GM21737 (cell line): ENCODE results near the gene MGAT5.
A peak's percentile ranks its signal among the peaks of the same experiment; 100 is the strongest.

Experiments used
- ATAC-seq: cut with Tn5 transposase; IDR thresholded peaks from one replicate; pipeline ENCODE4 v1.9.1; 2021; ENCODE audit warnings: mild to moderate bottlenecking, moderate library complexity; ENCODE audit not compliant: unreplicated experiment

The MGAT5 gene

GRCh38 chr2:134230885-134231284 lies 23.0 kb upstream of the MGAT5 start:
- no peak for ATAC-seq

DNA sequence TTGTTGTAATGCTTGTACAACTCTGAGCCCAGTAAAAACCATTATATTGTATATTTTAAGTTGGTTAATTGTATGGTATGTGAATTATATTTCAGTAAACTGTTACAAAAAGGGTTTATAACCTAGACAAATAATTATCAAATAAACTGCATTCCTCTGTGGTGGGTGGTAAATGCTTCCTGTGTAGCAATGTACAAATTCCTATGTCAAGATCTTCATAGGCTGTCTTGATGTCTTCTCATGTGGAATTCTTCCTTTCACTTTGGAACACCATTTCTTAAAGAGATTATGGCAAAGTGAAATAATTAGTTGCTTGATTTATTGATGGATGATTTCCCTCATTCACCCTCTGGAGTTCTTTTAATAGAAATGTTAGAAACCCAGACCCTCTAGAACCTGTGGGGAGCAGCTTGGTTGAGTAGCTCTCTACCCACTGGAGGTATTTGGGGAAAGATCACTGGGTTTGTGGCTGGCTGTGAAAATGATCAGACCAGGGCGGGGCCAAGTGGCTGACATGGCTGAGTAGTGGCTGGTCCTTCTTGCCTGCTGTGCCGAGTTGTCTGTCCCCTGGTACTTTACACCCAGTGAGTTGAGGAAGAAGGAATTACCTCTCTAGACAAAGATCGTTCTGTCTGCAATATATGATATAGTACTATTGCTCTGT lies 22.4 kb upstream of the MGAT5 start:
- ATAC-seq, result no peak

- no peak for ATAC-seq
Observed at GRCh38 chr2:134231965-134232340, 21.9 kb upstream of the MGAT5 start.

DNA sequence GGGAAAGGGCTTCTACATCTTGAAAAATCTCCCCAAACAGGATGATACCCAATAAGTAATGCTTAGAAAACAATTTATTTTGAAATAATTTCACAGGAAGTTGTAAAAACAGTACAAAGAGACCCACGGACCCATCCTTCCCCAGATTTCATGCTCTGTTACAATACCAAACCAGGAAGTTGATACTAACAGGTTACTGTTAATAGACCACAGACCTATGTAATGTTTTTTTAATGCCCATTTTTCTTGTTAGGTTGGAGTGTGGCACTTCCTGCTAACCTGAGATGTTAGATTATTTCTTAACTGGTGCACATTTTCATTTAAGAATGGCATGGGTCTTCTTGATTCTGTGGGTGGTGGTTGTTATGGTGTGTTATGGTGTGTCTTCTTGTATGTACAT lies 21.4 kb upstream of the MGAT5 start:
- no peak for ATAC-seq

DNA sequence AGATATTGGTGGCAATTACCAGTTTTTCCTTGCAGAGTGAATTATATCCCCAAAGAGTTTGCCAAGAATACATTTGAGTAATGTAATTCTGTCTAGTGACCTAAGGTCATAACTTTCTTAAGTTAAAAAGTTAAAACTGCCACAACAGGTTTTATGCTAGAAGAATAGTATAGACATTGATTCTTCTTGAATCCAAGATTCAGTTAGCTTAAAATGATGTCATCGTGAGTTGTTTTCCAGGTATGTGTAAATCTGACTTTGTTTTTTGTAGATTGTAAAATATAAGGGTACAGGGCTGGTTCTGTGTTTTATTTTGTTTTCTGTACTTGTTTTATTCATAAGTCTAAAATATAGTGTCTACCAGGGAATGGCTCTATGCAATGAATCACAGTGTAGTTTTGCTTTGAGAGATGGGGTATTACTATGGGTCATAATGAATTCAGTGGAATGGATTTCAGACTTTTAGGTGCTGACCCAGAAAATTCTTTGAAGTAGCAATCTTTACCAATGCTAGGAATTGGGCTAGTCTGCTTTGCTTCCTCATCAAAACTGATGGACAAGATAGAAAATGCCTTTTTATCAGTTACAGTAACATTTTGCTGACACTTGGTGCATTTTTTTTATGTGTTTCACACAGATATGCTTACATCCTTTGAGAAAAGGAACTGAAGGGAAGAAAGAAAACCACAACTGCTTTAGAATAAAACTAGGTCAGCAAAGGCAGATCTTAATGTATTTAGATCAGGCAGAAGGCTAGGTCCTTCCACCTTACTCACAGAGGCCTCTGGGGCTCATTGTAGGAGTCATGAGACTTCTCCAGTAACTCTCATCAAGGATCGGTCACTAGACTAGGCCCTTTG lies 20.8 kb upstream of the MGAT5 start:
- ATAC-seq, result peak; percentile 43

- ATAC-seq, result peak; percentile 59
Observed at GRCh38 chr2:134233728-134234136, 20.1 kb upstream of the MGAT5 start.

GRCh38 chr2:134234535-134234934 lies 19.3 kb upstream of the MGAT5 start:
- ATAC-seq, result no peak

DNA sequence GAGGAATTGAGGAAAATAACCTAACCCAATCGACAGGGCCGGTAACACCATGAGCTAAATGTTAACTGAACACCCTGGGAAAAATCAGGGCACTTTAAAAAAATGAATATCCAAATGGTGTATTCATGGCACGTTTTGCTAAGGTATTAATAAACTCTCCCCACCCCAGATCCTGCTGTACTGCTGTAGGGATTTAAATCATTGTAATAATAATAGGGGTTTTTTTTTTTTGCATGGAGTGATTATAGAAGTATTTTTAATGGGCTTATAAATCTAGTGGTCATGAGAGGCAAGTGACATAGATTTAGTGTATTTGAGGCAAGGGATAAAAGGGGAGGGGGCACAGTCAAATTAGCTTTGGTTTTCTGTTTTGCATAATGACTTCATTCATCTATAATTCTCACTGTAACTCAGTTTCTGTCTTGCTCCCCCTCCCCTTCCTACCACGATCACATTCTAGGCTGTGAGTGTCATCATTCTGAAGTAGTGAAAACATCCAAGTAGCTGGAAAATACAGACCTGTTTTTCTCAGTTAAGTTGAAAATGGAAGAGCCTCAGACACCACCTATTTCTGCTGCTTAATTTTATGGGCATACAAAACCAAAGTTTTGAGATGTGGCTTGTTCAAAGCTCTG lies 18.2 kb upstream of the MGAT5 start:
- no peak for ATAC-seq

DNA sequence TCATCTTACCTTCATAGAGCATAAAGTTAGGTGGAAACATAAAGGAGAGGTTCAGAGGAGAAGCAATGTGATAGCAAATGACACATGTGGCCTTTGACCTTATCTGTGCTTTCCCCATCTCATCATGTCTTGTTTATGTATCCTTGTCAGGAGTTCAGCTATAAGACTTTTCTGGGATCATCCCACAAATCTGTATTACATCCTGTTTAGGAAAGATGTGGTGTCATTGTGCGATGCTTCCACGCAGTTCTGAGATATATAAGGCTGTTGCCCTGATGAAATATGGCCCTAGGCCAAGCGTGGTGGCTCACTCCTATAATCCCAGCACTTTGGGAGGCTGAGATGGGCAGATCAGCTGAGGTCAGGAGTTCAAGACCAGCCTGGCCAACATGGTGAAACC lies 15.5 kb upstream of the MGAT5 start:
- no peak for ATAC-seq

DNA sequence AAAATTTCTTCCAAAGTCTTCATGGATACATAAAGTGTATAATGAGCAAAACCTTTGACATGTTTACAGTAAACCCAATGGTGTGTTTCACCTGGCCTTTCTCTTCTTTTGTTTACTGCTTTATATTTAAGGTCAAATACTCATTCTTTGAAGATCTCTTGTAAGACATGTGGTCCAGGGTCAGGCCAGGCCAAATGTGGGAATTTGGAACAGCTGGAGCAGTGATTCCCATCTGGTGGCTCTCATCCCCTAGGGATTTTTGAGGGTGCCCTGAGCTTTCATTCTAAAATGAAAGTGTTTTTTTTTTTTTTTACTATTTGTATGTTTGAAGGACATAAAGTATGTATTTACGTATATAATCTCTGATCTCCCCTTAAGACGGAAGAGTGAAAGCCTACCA lies 13.8 kb upstream of the MGAT5 start:
- no peak for ATAC-seq

GRCh38 chr2:134241911-134242310 lies 12.0 kb upstream of the MGAT5 start:
- no peak for ATAC-seq

- no peak for ATAC-seq
Observed at GRCh38 chr2:134243244-134243643, 10.6 kb upstream of the MGAT5 start.

DNA sequence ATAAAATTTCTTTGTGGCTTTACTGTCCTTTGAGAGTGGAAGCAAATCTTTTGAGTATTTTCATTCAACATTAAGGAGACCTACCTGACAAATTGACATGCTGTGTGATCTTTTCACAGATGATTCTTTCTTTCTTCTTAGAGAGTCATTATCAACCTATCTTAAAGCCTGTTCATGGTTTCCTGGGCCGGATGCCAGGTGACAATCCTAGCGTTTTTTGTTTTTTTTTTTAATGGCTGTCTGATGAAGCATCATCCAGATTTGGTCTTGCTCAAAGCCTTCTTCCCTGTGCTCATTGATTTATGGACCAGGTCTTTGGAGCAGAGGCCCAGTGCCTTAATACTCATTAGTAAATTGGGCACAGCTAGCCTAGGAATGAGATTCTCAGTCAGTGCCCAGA lies 9.8 kb upstream of the MGAT5 start:
- ATAC-seq, result no peak

DNA sequence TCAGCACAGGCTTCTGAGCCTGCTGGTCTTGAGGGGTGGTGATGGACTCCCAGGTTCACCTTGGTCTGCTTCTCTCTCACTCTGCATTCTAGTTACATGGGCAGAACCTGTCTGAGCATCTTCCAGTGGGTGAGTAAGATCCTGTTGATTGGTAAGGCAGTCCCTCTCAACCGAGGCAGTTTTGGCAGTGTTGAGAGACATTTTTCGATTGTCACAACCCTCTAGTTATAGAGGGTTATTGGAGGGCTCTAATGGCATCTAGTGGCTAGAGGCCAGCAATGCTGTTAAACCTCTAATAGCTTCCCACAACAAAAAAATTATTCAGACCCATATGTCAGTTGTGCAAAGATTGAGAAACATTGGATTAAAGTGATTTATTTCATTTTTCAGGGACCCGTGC lies 9.3 kb upstream of the MGAT5 start:
- ATAC-seq, result no peak

DNA sequence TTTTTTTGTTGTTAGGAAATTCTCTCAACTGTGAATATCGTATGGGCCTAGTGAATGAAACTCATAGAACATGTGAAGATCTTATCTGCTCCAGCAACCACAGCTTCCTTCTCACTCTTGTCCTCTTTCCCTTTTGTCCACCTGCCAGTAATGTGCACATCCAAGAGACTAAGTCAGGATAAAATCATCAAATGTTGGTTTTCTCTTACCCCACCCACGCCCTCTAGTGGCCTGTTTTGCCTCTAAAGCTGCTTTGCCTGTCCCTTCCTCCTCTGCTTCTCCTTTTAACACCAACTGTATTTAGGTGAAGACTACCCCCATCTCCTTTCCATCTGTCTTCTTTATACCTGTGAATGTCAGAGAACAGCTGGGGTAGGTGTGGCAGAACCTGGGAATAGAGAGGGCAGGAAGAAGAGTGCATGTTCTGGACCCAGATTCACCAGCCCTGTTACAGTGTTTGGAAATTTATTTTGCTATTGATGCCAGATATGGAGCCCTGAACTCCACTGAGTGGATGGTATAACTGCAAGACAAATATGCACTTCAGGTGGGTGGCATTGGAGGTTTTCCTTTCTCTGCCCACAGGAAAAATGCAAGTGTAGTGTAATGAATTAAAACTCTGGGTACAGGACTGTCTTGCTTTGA lies 8.4 kb upstream of the MGAT5 start:
- no peak for ATAC-seq

DNA sequence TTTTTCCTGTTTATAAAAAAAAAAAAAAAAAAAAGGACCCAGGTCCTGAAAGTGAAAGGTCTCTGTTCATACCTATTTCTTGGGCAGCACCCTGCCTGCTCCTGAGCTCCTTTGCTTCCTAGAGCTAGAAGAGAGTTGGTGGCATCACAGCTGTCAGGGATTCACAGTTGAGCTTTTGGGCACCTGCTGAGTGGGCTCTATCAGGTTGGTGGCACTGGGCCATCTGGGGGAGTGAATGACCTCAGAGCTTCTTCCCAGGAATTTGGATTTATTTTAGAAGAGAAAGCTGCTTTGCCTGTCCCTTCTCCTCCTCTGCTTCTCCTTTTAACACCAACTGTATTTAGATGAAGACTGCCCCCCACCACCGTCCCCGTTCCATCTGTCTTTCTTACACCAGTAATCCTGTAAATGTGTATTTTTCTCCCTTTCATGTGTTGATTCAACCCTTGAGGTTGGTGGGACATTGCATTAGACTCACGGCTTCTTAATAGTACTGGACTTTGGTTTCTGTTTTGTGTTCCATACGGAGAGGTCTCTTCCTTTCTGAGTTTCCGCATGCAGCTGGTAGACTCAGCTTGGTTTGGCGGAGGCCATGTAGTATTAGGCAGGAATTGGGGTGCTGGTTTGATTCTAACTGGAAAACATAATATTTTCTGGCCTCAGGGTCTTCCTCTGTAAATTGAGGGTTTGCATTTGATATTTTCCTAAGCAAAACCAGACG lies 7.6 kb upstream of the MGAT5 start:
- no peak for ATAC-seq

GRCh38 chr2:134247679-134248078 lies 6.2 kb upstream of the MGAT5 start:
- peak; percentile 34 for ATAC-seq

GRCh38 chr2:134248913-134249312 lies 5.0 kb upstream of the MGAT5 start:
- no peak for ATAC-seq

DNA sequence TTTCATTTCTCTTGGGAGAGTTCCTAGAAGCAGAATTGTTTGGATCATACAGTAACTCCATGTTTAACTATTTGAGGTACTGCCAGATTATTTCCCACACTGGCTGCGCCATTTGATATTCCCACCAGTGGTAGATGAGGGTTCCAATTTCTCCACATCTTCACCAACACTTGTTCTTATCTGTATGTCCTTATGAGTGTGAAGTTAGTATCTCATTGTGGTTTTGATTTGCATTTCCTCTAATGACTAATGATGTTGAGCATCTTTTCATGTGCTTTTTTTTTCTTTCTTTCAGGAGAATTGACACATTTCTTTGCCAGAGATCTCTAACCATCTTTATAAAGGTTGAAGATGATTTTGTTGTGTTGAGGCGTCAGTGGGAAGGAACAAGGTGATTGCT lies 4.1 kb upstream of the MGAT5 start:
- no peak for ATAC-seq

DNA sequence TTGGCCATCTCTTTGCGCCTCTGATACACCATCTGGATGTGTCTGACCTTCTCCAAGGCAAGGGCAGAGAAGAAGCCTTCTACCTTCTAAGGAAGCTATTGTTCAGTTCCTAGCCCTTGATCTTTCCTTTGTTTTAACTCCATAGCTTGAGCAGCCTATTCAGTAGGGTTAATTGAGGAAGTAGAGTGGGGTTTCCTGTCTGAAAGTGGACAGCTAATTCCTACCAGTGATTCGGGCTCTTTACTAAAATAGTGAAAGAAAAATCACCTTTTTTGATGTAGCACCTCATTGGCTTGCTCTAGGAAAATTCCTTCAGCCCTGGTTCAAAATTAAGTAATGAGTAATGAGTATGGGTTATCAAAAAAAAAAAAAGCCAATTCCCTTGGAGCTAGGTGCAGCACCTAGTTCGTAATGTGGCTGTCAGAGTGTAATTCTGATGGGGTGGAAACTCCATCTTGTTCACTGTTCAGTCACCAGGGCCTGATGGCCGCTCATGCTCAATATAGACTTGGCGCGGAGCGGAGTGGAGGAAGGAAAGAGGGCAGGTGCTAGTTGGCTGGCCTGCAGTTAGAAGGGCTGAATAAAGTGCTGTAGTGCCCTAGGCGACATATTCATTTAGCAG lies 2.9 kb upstream of the MGAT5 start:
- no peak for ATAC-seq
